Activated naive CD4-positive, alpha-beta T cell treated with anti-CD3 and anti-CD28 coated beads, Interleukin-2, amount 10 ng/mL, durations not matched to agents 7 days and 5 days (primary cell): Measurements from ENCODE around the gene AQP2.

ENCODE experiments used
- CTCF ChIA-PET: fragments of 350-600 bp; sonication (Branson Sonifier 250); formaldehyde crosslinking; loops from one replicate; lab custom pipeline; 2021; ENCODE audit warnings: antibody characterized with exemption; lab: Charles Lee
- DNase-seq: peaks from one replicate; pipeline ENCODE4 v3.0.0-alpha.2; 2020
- H3K27ac Mint-ChIP-seq: one replicate; pipeline ENCODE4 v1.8.0; 2021; ENCODE audit warnings: mild to moderate bottlenecking, moderate library complexity, mixed read lengths
- H3K27me3 Mint-ChIP-seq: one replicate; pipeline ENCODE4 v1.8.0; 2021; ENCODE audit warnings: mild to moderate bottlenecking, mixed read lengths
- H3K36me3 Mint-ChIP-seq: one replicate; pipeline ENCODE4 v1.8.0; 2021; ENCODE audit warnings: mixed read lengths
- H3K4me1 Mint-ChIP-seq: one replicate; pipeline ENCODE4 v1.8.0; 2021; ENCODE audit warnings: mixed read lengths
- H3K4me3 Mint-ChIP-seq: one replicate; pipeline ENCODE4 v1.8.0; 2021; ENCODE audit warnings: mild to moderate bottlenecking, moderate library complexity, mixed read lengths
- H3K9me3 Mint-ChIP-seq: one replicate; pipeline ENCODE4 v1.8.0; 2021; ENCODE audit warnings: mixed read lengths

The AQP2 gene

DNA sequence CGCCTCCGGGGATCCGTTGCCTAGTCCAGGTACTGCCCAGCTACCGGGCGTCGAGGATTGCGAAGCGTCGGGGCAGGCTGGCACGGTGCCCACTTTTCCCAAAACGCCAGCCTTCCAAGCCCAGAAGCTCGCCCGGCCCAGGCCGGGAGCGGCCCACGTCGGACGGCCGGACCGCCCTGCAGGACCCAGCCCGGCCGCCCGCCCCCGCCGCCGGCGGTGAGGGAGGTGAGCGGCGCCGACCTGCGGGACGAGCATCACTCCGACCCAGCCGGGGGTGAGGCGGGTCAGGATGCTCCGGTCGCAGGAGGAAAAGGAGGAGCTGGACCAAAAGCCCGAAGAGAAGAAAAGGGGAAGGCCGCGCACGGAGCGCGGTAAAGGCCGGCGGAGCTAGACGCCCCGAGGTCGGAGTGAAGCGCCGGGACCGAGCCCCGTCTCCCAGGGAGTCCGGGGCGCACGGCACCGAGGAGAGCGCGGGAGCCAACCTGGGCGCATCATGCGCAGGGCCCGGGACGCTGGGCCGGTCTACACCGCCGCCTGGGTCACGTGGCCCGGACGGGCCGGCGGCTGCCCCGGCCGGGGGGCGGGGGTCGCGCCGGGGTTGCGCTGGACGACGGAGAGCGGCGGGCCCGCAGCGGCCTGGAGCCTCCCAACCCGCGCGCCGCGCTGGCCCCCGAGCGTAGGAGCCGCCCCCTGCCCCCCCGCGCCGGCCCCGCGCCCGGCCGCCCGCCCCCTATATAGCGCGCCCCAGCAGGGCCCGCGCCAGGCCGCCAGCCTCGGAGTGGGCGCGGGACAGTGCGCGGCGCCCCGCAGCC is 10.8 kb downstream of the AQP2 start, which contains the start of gene AQP5:
TSS of gene AQP5 (plus strand) at position 762 of the 812 bp plus-strand sequence. CDS start 146 bp downstream, outside the sequence.
- Mint-ChIP-seq H3K4me3 (peak within 1 kb of the TSS; percentile 0), H3K9me3 (no peaks in the 10 kb centered on the region), H3K27ac (no peak within 1 kb of the TSS), H3K27me3 (peaks cover 52% of the 10 kb centered on the region), H3K4me1 (peaks cover 7% of the 10 kb centered on the region), H3K36me3 (peaks cover 3% of the 10 kb centered on the region)
- no peak for DNase-seq
- CTCF ChIA-PET, result no interaction called here

DNA sequence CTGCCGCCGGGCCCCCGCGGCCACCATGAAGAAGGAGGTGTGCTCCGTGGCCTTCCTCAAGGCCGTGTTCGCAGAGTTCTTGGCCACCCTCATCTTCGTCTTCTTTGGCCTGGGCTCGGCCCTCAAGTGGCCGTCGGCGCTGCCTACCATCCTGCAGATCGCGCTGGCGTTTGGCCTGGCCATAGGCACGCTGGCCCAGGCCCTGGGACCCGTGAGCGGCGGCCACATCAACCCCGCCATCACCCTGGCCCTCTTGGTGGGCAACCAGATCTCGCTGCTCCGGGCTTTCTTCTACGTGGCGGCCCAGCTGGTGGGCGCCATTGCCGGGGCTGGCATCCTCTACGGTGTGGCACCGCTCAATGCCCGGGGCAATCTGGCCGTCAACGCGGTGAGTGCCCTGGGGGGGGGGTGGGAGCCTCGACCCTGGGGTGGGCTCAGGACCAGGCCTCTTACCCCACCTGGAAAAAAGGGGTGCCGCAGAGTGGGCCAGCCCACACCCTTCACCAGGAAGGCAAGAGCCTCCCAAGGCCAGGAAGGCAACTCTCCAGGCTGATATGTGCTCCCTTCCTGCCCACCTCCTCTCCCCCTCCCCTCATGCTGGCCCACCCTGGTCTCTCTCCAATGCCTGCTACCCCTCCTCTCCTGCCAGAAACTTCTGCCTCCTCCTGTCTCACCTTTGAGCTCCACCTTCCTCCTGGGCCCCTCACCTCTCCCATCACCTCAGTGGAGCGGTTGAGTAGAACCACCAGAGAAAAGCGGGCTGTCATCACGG is 11.6 kb downstream of the AQP2 start:
- H3K4me1 Mint-ChIP-seq, result peaks cover 10% of the 10 kb centered on the region

DNA sequence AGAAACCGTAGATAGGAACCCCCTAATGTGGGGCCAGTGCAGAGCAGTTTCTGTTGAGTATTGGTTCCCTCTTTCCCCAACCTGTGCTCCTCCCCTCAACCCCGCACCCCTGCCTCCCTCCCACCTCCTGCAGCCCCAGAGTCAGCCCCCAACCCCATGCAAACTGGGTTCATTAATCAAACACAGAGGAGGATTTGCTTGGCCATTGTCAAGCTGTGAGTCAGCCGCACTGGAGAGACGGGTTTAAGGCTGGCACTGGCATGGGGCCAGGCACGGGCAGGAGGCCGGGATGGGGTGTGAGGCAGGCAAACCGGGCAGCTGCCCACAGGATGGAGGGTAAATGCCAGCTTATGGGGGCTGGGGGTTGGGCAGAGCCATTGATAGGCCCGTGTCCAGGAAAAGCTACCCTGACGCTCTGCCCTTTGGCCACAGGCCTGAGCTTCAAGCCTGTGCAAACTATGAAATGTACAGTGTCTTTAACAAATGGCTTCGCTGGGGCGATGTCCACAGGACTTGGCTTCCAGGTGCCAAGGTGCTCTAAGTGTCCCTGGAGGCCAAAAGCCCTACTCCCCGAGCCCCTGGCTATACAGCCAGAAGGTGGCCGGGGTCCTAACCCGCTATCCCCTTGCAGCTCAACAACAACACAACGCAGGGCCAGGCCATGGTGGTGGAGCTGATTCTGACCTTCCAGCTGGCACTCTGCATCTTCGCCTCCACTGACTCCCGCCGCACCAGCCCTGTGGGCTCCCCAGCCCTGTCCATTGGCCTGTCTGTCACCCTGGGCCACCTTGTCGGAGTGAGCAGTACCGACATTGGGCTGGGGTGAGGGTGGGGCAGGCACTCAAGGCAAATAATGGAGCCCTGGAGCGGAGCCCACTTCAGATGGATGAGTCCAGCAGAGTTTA is 12.6 kb downstream of the AQP2 start:
- Mint-ChIP-seq H3K36me3 (peaks cover 3% of the 10 kb centered on the region), H3K27ac (no peak overlapping the region), H3K4me3 (no peak overlapping the region), H3K9me3 (no peaks in the 10 kb centered on the region), H3K4me1 (peaks cover 11% of the 10 kb centered on the region), H3K27me3 (peaks cover 34% of the 10 kb centered on the region)
- CTCF ChIA-PET, result interaction anchor here (0.9 to 2.2 kb wide), 6 partner anchors 17 to 185 kb away, joined by 3 to 10 read pairs (median 4); no protein-coding TSS in a partner anchor
- no peak for DNase-seq

More for the DNA sequence above, 11.6 kb downstream of the AQP2 start:
- Mint-ChIP-seq H3K9me3 (no peaks in the 10 kb centered on the region), H3K27ac (no peak overlapping the region), H3K27me3 (peaks cover 43% of the 10 kb centered on the region), H3K4me3 (no peak overlapping the region), H3K36me3 (peaks cover 3% of the 10 kb centered on the region)
- CTCF ChIA-PET, result interaction anchor here (1.2 to 2.2 kb wide), 5 partner anchors 16 to 93 kb away, joined by 3 to 10 read pairs (median 5); no protein-coding TSS in a partner anchor
- no peak for DNase-seq

DNA sequence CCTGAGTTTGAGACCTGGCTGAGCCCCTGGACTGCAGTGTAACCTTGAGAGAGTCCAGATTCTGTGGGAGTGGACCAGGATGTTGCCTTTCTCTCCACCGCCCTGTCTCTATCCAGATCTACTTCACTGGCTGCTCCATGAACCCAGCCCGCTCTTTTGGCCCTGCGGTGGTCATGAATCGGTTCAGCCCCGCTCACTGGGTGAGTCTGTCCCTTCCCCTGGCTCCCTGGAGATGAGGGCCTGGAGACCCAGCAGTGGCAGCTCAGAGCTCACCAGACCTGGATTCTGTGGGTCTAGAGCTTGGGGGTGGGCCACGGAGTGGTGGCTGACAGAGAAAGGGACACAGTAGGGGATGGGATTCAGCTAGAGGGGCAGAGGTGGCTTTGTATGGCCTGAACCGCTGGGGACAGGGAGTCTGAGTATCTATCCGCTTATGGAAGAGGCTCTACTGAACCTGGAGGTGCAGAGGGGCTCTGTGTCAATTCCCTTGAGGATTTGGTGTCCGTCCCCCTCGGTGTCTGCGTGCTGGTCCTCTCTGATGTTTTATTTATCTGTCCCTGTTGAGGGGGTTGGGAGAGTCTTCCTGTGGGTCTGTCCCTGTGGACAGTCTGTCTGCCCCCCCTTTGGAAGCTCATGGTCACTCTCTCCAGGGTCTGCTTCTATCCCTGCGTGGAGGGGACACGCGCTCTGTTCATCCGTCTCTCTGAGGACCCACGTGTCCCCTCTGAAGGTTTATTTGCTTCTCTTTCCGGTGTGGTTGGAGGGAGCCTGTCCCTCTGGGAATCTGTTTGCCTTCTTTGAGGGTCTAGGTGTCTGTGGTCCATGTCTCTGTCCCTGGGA is 13.7 kb downstream of the AQP2 start:
- Mint-ChIP-seq H3K4me3 (no peak overlapping the region), H3K36me3 (peaks cover 3% of the 10 kb centered on the region), H3K4me1 (peaks cover 11% of the 10 kb centered on the region), H3K27ac (no peak overlapping the region), H3K27me3 (peaks cover 23% of the 10 kb centered on the region), H3K9me3 (no peaks in the 10 kb centered on the region)
- DNase-seq, result no peak
- CTCF ChIA-PET, result interaction anchor here (0.6 to 5.5 kb wide), 5 partner anchors 18 to 176 kb away, joined by 3 to 58 read pairs (median 7); no protein-coding TSS in a partner anchor

DNA sequence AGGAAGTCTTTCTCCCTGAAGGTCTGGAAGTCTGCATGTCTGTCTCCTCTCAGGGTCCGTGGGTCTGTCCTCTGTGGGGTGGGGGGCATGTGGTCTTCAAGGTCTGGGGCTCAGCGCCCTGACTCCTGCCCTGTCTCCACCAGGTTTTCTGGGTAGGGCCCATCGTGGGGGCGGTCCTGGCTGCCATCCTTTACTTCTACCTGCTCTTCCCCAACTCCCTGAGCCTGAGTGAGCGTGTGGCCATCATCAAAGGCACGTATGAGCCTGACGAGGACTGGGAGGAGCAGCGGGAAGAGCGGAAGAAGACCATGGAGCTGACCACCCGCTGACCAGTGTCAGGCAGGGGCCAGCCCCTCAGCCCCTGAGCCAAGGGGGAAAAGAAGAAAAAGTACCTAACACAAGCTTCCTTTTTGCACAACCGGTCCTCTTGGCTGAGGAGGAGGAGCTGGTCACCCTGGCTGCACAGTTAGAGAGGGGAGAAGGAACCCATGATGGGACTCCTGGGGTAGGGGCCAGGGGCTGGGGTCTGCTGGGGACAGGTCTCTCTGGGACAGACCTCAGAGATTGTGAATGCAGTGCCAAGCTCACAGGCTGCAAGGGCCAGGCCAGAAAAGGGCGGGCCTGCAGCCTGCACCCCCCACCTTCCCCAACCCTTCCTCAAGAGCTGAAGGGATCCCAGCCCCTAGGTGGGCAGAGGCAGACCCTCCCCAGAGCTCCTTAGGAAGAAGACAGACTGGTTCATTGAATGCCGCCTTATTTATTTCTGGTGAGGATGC is 14.5 kb downstream of the AQP2 start:
- CTCF ChIA-PET, result interaction anchor here (0.5 to 5.5 kb wide), 6 partner anchors 16 to 184 kb away, joined by 3 to 115 read pairs (median 6); no protein-coding TSS in a partner anchor
- H3K27me3 Mint-ChIP-seq, result peaks cover 15% of the 10 kb centered on the region

DNA sequence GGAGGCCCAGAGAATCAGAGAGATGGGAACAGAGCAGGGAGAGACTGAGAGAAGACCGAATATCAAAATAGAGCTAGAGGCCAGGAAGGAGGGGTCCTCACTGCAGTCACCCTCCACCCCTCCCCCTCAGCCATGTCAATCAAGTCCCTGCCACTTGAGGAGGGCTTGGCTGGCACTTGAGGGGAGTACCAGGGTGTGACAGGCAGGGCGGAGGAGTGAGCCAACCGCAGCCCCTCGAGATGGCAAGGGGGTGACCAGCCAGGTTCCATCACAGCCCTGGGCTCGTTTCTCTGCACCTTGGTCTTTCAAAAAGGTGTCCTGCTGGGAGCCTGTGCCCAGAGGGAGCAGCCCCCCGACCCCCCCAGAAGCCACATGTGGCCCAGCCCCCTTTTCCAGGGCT is 15.3 kb downstream of the AQP2 start:
- H3K4me1 Mint-ChIP-seq, result peaks cover 4% of the 10 kb centered on the region
- CTCF ChIA-PET, result interaction anchor here (1.1 to 5.5 kb wide), 16 partner anchors 9 to 118 kb away, joined by 3 to 115 read pairs (median 7); no protein-coding TSS in a partner anchor
- H3K9me3 Mint-ChIP-seq, result no peaks in the 10 kb centered on the region
- DNase-seq, result no peak
- H3K36me3 Mint-ChIP-seq, result no peaks in the 10 kb centered on the region
- H3K4me3 Mint-ChIP-seq, result no peak overlapping the region
- no peak overlapping the region for H3K27ac Mint-ChIP-seq
- H3K27me3 Mint-ChIP-seq, result peaks cover 7% of the 10 kb centered on the region

More for the DNA sequence above, 14.5 kb downstream of the AQP2 start:
- no peak for DNase-seq
- Mint-ChIP-seq H3K4me1 (peaks cover 11% of the 10 kb centered on the region), H3K4me3 (no peak overlapping the region), H3K27ac (no peak overlapping the region), H3K36me3 (peaks cover 3% of the 10 kb centered on the region), H3K9me3 (no peaks in the 10 kb centered on the region)

DNA sequence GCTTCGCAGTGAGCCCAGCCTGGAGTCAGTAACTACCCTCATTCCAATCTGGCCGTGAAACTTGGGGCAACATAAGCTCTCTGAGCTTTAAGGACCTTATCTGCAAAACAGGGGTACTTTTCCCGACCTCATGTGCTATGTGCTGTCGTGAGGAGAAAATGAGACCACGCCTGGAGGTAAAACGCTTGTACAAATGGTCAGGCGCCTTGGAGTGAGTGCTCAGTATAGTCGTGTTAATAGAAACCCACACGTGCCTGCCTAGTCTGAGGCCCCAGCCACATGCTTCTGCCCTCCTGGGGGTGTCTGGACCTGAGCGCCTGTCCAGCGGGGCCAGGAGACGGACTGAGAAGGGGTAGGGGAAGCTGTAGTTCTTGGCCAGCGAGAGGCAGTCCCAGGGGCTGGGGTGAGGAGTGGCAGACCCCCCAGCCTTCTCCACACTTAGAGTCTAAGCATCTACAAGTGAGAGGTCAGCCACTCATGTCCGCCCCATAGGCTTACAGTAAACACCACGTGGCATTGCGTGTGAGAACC is 16.0 kb downstream of the AQP2 start:
- peaks cover 4% of the 10 kb centered on the region for H3K4me1 Mint-ChIP-seq
- no peaks in the 10 kb centered on the region for H3K36me3 Mint-ChIP-seq
- CTCF ChIA-PET, result interaction anchor here (0.9 to 5.5 kb wide), 32 partner anchors 9 to 234 kb away, joined by 3 to 115 read pairs (median 6); no protein-coding TSS in a partner anchor
- H3K9me3 Mint-ChIP-seq, result no peaks in the 10 kb centered on the region
- no peaks in the 10 kb centered on the region for H3K27me3 Mint-ChIP-seq
- H3K27ac Mint-ChIP-seq, result no peak overlapping the region
- H3K4me3 Mint-ChIP-seq, result no peak overlapping the region
- no peak for DNase-seq

DNA sequence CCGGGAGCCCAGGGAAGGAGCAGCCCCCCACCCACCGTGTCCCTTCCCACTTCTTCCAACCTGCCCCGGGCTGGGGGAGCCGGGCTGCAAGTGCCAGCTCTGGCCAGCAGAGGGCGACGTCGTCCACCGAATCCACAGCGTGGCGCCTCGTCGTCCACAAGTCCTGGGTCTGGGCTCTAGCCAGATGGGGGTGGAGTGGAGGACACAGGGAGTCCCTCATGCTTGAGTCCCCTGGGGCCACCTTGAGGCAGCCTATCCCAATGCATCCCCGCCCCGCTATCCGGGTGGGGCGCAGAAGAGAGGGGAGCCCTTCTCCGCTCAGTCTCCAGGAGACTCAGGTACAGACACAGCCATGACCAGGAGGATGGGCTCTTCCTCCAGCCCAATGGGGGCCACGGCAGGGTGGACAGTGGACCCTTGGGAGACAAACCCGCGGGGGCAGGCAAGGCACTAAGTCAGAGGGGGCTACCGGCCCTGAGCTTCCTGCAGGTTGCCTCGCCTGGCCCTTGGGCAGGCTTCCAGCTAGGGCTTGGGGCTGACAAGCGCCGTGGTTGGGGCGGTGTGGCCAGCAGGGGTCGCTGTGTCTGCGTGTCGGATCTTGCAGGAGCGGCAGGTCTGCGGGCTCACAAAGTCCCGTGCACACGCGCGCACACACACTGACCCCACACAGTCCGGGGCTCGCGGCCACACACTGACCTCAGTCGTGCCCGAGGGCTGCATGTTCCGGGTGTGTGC is 16.7 kb downstream of the AQP2 start:
- peak; percentile 95 for DNase-seq
- CTCF ChIA-PET, result interaction anchor here (0.5 to 5.5 kb wide), 49 partner anchors 9 to 438 kb away, joined by 3 to 115 read pairs (median 4); partner anchors contain the start of genes GPD1 and SMARCD1
- Mint-ChIP-seq H3K27me3 (no peaks in the 10 kb centered on the region), H3K4me3 (peak overlapping the region; percentile 47), H3K27ac (no peak overlapping the region), H3K4me1 (peaks cover 4% of the 10 kb centered on the region), H3K36me3 (no peaks in the 10 kb centered on the region), H3K9me3 (no peaks in the 10 kb centered on the region)

DNA sequence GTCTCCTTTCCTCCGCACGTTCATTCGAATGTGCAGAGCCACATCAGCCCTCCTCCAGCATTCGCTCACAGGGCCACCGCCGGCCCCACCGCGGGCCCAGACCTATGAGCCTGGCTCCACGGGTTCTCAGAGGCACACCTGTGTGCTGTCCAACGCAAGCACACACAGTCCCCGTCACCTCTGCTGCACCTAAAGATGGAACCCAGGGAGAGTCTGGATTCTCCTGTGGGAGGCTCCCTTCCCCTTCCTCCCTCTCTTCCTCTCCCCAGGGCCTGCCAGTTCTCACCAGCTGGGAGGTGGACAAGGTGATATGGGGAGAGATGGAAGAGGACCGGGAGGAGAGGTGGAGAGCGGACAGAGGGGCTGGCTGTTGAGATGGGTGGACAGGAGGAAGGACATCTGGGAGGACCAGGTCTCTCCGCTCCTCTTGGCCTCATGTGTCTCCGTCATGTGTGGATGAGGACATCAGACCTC is 17.3 kb downstream of the AQP2 start:
- no peaks in the 10 kb centered on the region for H3K9me3 Mint-ChIP-seq
- H3K4me1 Mint-ChIP-seq, result peaks cover 4% of the 10 kb centered on the region
- CTCF ChIA-PET, result interaction anchor here (0.5 to 5.5 kb wide), 37 partner anchors 9 to 323 kb away, joined by 3 to 115 read pairs (median 5); partner anchors contain the start of genes GPD1 and SMARCD1
- no peak overlapping the region for H3K27ac Mint-ChIP-seq
- no peaks in the 10 kb centered on the region for H3K36me3 Mint-ChIP-seq
- peak overlapping the region; percentile 16 for H3K4me3 Mint-ChIP-seq
- DNase-seq, result no peak
- no peaks in the 10 kb centered on the region for H3K27me3 Mint-ChIP-seq

DNA sequence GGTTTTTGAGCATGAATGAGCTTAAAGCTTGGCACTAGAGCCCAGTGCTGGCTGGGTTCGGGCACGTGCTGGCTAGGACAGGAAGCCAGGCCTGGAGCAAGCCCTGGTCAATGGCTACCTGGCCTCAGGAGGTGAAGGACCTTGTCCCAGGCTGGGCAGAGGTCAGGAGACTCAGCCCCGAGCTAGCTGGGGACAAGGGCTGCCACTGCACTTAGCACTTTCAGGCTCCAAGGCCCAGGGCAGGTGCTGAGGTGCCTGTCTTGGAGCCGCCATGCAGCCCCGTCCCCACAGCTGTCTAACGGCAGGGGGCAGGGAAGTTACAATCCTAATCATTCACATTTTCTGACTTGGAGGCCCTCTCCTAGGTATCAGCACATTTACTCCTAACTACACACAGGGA is 17.9 kb downstream of the AQP2 start:
- no peaks in the 10 kb centered on the region for H3K27me3 Mint-ChIP-seq
- no peaks in the 10 kb centered on the region for H3K36me3 Mint-ChIP-seq
- H3K27ac Mint-ChIP-seq, result no peak overlapping the region
- H3K9me3 Mint-ChIP-seq, result no peaks in the 10 kb centered on the region
- DNase-seq, result no peak
- CTCF ChIA-PET, result interaction anchor here (0.8 to 5.5 kb wide), 16 partner anchors 8 to 140 kb away, joined by 3 to 115 read pairs (median 15); partner anchors contain the start of genes GPD1 and SMARCD1
- peaks cover 4% of the 10 kb centered on the region for H3K4me1 Mint-ChIP-seq
- no peak overlapping the region for H3K4me3 Mint-ChIP-seq

DNA sequence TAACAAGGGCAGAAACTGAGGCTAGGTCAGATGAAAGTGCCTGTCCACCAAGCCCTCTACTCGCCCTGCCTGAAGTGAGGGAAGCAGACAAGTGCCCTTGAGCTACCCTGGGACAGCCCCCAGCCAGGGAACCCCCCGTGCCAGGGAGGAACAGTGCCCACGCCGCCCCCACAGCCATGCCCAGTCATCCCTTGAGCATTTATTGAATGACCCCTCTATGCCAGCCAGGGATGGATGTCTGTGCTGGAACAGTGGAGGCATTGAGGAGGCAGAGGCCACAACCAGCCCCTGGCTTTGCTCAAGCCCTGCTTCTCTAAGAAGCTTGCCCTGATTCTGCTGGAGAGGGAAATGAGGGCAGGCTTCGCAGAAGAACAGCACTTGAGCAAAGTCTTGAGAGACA is 18.5 kb downstream of the AQP2 start:
- DNase-seq, result no peak
- H3K27ac Mint-ChIP-seq, result no peak overlapping the region
- no peaks in the 10 kb centered on the region for H3K36me3 Mint-ChIP-seq
- H3K4me3 Mint-ChIP-seq, result no peak overlapping the region
- H3K27me3 Mint-ChIP-seq, result peaks cover 3% of the 10 kb centered on the region
- H3K9me3 Mint-ChIP-seq, result no peaks in the 10 kb centered on the region
- H3K4me1 Mint-ChIP-seq, result peaks cover 4% of the 10 kb centered on the region
- CTCF ChIA-PET, result interaction anchor here (0.6 to 5.5 kb wide), 10 partner anchors 12 to 192 kb away, joined by 3 to 115 read pairs (median 20); no protein-coding TSS in a partner anchor
